ENCODE results near the gene SFN.

Gene SFN

DNA sequence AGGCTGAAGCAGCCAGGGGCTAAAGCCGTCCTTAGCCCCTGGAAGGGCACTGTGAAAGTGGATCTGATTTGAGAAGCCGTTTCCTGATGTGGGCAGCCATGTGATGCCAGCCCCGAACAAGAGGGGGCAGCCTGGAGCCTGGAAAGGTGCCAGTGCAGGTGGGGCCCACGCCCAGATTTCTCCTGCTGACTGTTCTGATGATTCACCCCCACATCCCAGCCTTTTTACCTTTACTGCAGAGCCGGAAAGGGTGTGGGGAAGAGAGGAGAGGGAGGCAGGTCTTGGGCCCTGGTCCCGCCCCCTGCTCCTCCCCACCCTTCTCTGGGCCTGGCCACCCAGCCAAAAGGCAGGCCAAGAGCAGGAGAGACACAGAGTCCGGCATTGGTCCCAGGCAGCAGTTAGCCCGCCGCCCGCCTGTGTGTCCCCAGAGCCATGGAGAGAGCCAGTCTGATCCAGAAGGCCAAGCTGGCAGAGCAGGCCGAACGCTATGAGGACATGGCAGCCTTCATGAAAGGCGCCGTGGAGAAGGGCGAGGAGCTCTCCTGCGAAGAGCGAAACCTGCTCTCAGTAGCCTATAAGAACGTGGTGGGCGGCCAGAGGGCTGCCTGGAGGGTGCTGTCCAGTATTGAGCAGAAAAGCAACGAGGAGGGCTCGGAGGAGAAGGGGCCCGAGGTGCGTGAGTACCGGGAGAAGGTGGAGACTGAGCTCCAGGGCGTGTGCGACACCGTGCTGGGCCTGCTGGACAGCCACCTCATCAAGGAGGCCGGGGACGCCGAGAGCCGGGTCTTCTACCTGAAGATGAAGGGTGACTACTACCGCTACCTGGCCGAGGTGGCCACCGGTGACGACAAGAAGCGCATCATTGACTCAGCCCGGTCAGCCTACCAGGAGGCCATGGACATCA, at the start of gene SFN:
TSS of gene SFN (plus strand) at position 369 of the 904 bp plus-strand sequence. CDS start at position 433, 64 bp downstream.
- Histone ChIP-seq H3K36me3 (ENCODE audit: insufficient read depth, low read length) (no peaks in the 10 kb centered on the region), H3K9me3 (ENCODE audit: low read length) (no peaks in the 10 kb centered on the region), H3K9ac (ENCODE audit: low read length) (no peak within 1 kb of the TSS), H3K27ac (ENCODE audit: low read depth, low read length) (peak within 1 kb of the TSS; percentile 93), H3K4me3 (ENCODE audit: low read depth in 1 of 2, low read length in 2 of 2) (peak within 1 kb of the TSS; percentile 70 to 95), H3K27me3 (ENCODE audit: control insufficient read depth in 1 of 2, insufficient read depth in 2 of 2, low read length in 2 of 2) (no peaks in the 10 kb centered on the region), H3K4me1 (ENCODE audit: insufficient read depth, low read length) (peaks cover 19% of the 10 kb centered on the region)

DNA sequence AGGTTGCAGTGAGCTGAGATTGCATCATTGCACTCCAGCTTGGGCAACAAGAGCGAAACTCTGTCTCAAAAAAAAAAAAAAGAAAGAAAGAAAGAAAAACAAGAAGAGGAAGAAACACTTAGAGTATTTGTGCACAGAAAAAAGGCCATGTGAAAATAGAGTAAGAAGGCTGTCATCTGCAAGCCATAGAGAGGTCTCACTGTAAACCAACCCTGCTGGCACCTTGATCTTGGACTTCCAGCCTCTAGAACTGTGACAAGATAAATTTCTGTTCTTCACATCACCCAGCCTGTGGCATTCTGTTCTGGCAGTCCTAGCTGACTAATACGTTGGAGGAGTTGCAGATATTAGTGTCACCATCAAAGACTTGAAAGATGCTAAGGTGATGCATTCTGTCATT, 48.6 kb upstream of the SFN start:
- Histone ChIP-seq H3K27ac (ENCODE audit: low read depth, low read length) (no peak overlapping the region), H3K9me3 (ENCODE audit: low read length) (no peaks in the 10 kb centered on the region)

DNA sequence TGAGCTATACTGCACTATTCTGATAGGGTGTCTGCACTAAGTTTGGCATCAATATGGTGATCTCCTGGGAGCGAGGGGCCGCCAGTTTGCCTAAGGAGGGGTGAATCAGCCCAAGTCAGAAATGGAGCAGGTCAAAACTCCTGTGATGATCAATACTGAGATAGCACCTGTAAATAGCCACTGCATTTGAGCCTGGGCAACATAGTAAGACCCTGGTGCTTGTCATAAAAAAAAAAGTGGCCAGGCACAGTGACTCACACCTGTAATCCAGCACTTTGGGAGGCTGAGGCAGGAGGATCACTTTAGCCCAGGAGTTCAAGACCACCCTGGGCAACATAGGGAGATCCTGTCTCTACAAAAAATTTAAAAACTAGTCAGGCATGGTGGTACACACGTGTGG, 48.1 kb upstream of the SFN start:
- H3K36me3 ChIP-seq (ENCODE audit: insufficient read depth, low read length), result no peaks in the 10 kb centered on the region
- no peaks in the 10 kb centered on the region for H3K9me3 ChIP-seq (ENCODE audit: low read length)
- H3K27me3 ChIP-seq (ENCODE audit: control insufficient read depth in 1 of 2, insufficient read depth in 2 of 2, low read length in 2 of 2), result no peaks in the 10 kb centered on the region
- H3K4me3 ChIP-seq (ENCODE audit: low read depth in 1 of 2, low read length in 2 of 2), result no peak overlapping the region
- no peak overlapping the region for H3K27ac ChIP-seq (ENCODE audit: low read depth, low read length)
- no peaks in the 10 kb centered on the region for H3K4me1 ChIP-seq (ENCODE audit: insufficient read depth, low read length)
- no peak overlapping the region for H3K9ac ChIP-seq (ENCODE audit: low read length)

More for the DNA sequence above, 48.6 kb upstream of the SFN start:
- Histone ChIP-seq H3K4me1 (ENCODE audit: insufficient read depth, low read length) (no peaks in the 10 kb centered on the region), H3K4me3 (ENCODE audit: low read depth in 1 of 2, low read length in 2 of 2) (no peak overlapping the region), H3K27me3 (ENCODE audit: control insufficient read depth in 1 of 2, insufficient read depth in 2 of 2, low read length in 2 of 2) (no peaks in the 10 kb centered on the region), H3K36me3 (ENCODE audit: insufficient read depth, low read length) (no peaks in the 10 kb centered on the region), H3K9ac (ENCODE audit: low read length) (no peak overlapping the region)

DNA sequence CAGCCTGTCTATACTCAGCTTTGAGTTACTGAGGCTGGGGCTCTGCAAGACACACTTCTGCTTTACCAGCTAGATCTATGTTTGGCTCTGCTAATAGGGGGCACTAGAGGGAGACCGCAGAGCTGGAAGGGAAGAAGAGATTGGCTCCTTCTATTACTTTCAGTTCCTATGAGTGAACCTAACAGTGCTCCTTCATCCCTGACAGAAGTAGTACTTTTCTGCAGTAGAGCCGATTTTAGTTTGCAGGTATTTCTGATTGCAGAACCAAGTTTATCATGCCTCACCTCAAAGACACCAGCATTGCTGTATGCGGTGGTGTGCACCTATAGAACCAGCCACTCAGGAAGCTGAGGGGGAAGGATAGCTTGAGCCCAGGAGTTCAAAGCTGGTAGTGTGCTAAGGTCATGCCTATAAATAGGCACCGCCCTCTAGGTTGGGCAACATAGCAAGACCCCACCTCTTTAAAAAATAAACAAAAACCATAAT, 42.1 kb upstream of the SFN start:
- H3K4me1 ChIP-seq (ENCODE audit: insufficient read depth, low read length), result no peaks in the 10 kb centered on the region
- H3K9me3 ChIP-seq (ENCODE audit: low read length), result no peaks in the 10 kb centered on the region
- H3K4me3 ChIP-seq (ENCODE audit: low read depth in 1 of 2, low read length in 2 of 2), result no peak overlapping the region
- H3K27me3 ChIP-seq (ENCODE audit: control insufficient read depth in 1 of 2, insufficient read depth in 2 of 2, low read length in 2 of 2), result no peaks in the 10 kb centered on the region
- no peak overlapping the region for H3K9ac ChIP-seq (ENCODE audit: low read length)
- H3K36me3 ChIP-seq (ENCODE audit: insufficient read depth, low read length), result no peaks in the 10 kb centered on the region
- H3K27ac ChIP-seq (ENCODE audit: low read depth, low read length), result no peak overlapping the region

DNA sequence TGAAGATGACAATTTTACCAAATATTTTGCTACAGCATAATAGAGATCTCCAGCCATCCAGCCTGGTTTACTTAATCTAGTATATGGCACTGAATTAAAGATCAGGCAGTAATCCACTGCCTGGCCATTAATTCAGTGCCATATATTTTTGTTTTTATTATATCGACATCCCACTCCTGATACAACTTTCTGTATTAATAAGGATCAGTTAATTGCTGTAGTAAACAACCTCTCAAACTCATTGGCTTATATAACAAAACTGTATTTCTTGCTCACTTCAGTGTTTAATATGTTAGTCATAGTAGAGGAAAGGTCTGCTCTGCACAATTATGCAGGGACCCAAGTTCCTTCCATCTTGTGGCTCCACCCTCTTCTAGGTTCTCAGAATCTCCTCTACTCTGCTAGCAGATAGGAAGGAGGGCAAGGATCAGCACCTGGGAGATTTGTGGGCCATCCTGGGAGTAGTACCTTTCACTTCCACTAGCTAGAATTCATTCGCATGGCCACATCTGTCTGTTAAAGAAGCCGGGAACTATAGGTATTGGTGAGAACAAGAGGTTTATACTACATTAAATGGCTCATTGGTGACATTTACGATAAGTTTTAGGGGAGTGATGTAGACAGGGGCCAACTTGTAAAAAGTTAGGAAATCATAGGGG, 40.1 kb upstream of the SFN start:
- H3K36me3 ChIP-seq (ENCODE audit: insufficient read depth, low read length), result no peaks in the 10 kb centered on the region
- no peaks in the 10 kb centered on the region for H3K4me1 ChIP-seq (ENCODE audit: insufficient read depth, low read length)
- no peaks in the 10 kb centered on the region for H3K9me3 ChIP-seq (ENCODE audit: low read length)
- no peak overlapping the region for H3K4me3 ChIP-seq (ENCODE audit: low read depth in 1 of 2, low read length in 2 of 2)
- H3K27ac ChIP-seq (ENCODE audit: low read depth, low read length), result no peak overlapping the region
- H3K9ac ChIP-seq (ENCODE audit: low read length), result no peak overlapping the region
- no peaks in the 10 kb centered on the region for H3K27me3 ChIP-seq (ENCODE audit: control insufficient read depth in 1 of 2, insufficient read depth in 2 of 2, low read length in 2 of 2)

DNA sequence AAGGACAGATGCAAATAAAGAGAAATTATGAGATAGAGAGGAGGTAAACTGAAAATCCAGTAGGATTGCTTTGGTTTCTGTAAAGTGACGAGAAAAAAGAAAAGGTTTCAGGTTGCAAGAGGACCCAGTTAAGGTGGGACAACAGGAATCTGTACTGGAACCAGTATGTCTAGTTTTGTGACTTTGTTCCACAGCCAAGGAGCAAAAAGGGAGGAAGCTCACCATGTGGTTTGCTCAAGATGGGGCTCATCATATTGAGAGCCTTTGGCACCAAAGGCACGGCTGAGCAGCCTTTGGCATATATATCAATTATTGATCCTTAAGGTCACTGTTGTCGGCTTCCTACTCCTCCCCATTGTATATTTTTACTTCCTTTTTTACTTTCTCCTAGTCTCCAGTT, 38.2 kb upstream of the SFN start:
- H3K27me3 ChIP-seq (ENCODE audit: control insufficient read depth in 1 of 2, insufficient read depth in 2 of 2, low read length in 2 of 2), result no peaks in the 10 kb centered on the region
- no peak overlapping the region for H3K9ac ChIP-seq (ENCODE audit: low read length)
- peaks cover 8% of the 10 kb centered on the region for H3K36me3 ChIP-seq (ENCODE audit: insufficient read depth, low read length)
- no peak overlapping the region for H3K4me3 ChIP-seq (ENCODE audit: low read depth in 1 of 2, low read length in 2 of 2)
- no peaks in the 10 kb centered on the region for H3K9me3 ChIP-seq (ENCODE audit: low read length)
- peaks cover 15% of the 10 kb centered on the region for H3K4me1 ChIP-seq (ENCODE audit: insufficient read depth, low read length)
- no peak overlapping the region for H3K27ac ChIP-seq (ENCODE audit: low read depth, low read length)

DNA sequence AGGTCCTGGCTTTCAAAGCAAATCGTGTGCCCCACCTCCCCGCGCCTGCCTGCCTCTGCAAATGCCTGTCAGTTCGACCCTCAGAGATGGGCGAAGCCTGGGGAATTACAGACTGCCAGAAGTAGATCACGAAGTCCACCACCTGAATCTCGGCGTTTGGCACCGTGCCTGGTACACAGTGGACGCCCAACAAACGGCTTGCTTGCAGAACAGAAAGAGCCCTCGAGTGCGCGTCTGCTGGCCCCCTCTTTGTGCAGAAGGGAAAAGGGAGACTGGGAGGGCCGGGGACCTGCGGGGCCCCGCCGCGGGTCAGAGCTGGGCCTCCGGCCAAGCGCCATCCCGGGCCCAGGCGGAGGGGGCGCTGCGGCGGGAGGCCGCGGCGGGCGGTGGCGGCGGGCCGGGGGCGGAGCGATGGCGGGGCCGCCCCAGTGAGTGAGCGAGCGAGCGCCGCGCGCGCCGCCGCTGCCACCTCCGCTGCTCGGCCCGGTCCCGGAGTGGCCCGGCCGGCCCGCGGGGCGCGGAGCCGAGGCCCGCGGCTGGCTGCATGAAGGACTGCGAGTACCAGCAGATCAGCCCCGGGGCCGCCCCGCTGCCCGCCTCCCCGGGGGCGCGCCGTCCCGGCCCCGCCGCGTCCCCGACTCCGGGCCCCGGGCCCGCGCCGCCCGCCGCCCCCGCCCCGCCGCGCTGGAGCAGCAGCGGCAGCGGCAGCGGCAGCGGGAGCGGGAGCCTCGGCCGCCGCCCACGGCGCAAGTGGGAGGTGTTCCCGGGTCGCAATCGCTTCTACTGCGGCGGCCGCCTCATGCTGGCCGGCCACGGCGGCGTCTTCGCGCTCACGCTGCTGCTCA, 36.5 kb upstream of the SFN start, which contains the start of gene ZDHHC18:
TSS of gene ZDHHC18 (plus strand) at position 428 of the 845 bp plus-strand sequence. CDS start at position 545, 117 bp downstream.
- peaks cover 15% of the 10 kb centered on the region for H3K4me1 ChIP-seq (ENCODE audit: insufficient read depth, low read length)
- no peaks in the 10 kb centered on the region for H3K27me3 ChIP-seq (ENCODE audit: control insufficient read depth in 1 of 2, insufficient read depth in 2 of 2, low read length in 2 of 2)
- H3K36me3 ChIP-seq (ENCODE audit: insufficient read depth, low read length), result peaks cover 12% of the 10 kb centered on the region
- H3K9me3 ChIP-seq (ENCODE audit: low read length), result no peaks in the 10 kb centered on the region
- peak within 1 kb of the TSS; percentile 59 for H3K27ac ChIP-seq (ENCODE audit: low read depth, low read length)
- H3K9ac ChIP-seq (ENCODE audit: low read length), result peak within 1 kb of the TSS; percentile 82
- peak within 1 kb of the TSS; percentile 85 to 93 for H3K4me3 ChIP-seq (ENCODE audit: low read depth in 1 of 2, low read length in 2 of 2)

DNA sequence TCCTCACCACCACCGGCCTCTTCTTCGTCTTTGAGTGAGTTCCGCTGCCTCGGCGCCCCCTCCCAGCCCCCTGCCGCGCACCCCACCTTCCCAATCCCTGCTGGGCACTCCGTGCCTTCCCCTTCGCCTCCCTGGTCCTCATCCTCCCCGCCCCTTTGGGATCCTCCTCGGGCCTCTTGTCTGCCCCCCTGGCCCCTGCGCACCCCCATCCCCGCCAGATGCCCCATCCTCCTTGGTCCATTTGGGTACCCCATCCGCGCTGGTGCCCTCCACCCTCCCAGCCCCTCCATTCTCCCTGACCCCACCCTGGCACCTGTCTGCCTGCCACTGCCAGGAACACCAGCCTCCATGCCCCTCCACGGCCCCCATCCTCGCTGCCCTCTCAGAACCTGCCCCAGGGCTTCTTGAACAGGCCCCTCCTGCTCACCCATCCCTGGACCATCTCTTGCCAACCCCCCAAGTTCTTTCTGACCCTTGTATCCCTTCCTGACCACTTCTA, 35.8 kb upstream of the SFN start:
- Histone ChIP-seq H3K9ac (ENCODE audit: low read length) (peak overlapping the region; percentile 33), H3K27ac (ENCODE audit: low read depth, low read length) (peak overlapping the region; percentile 35)

DNA sequence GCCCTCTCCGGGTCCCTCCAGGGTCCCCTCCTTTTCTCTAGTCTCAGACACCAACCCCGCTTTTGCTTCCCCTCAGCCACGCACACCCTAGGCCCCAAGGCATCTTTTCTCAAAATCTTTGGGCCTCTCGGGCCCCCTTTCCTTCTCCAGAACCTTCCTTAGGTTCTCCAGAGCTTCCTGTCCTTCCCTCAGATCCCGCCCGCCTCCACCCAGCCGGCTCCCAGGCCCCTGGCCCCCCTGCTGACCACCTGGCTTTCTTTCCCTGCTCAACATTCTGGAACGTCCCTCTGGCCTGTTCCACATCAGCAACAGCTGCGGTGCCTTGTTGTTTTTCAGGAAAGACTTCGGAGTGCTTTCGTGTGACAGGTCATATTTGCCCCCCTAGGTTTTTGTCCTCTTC, 35.3 kb upstream of the SFN start:
- Histone ChIP-seq H3K27me3 (ENCODE audit: control insufficient read depth in 1 of 2, insufficient read depth in 2 of 2, low read length in 2 of 2) (no peaks in the 10 kb centered on the region), H3K9me3 (ENCODE audit: low read length) (no peaks in the 10 kb centered on the region), H3K36me3 (ENCODE audit: insufficient read depth, low read length) (peaks cover 17% of the 10 kb centered on the region), H3K4me3 (ENCODE audit: low read depth in 1 of 2, low read length in 2 of 2) (peak overlapping the region; percentile 75 to 85), H3K9ac (ENCODE audit: low read length) (peak overlapping the region; percentile 33), H3K4me1 (ENCODE audit: insufficient read depth, low read length) (peaks cover 15% of the 10 kb centered on the region), H3K27ac (ENCODE audit: low read depth, low read length) (peak overlapping the region; percentile 35)

More for the DNA sequence above, 35.8 kb upstream of the SFN start:
- Histone ChIP-seq H3K4me1 (ENCODE audit: insufficient read depth, low read length) (peaks cover 15% of the 10 kb centered on the region), H3K9me3 (ENCODE audit: low read length) (no peaks in the 10 kb centered on the region), H3K27me3 (ENCODE audit: control insufficient read depth in 1 of 2, insufficient read depth in 2 of 2, low read length in 2 of 2) (no peaks in the 10 kb centered on the region), H3K4me3 (ENCODE audit: low read depth in 1 of 2, low read length in 2 of 2) (peak overlapping the region; percentile 75 to 85), H3K36me3 (ENCODE audit: insufficient read depth, low read length) (peaks cover 12% of the 10 kb centered on the region)

DNA sequence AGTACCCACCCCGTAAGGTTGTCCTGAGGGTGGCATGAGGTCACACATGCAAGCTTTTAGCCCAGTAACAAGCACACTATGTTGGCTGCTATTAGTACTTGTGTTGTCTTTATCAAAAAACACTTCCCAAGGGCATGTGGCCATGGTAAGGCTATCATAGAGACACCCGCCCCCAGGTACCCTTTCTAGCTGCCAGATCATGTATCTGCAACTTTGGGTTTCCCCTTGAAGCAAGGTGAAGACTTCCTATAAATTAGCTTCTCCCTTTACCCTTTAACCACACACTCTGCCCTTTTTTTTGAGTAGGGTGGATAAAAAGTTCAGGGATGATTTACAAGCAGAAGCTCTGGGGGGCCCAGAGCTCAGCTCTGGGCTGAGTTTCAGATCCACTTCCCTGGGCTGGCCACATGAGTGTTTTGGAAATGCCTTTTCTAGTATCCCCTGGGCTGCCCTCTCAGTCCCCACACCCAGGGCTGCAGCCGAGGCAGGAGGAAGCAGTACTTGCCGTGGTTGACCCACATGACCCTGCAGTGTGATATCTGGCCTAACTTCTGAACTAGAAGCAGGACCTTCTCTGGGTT, 34.4 kb upstream of the SFN start:
- H3K4me3 ChIP-seq (ENCODE audit: low read depth in 1 of 2, low read length in 2 of 2), result peak overlapping the region in 1 of 2 donors; percentile 18
- H3K9me3 ChIP-seq (ENCODE audit: low read length), result no peaks in the 10 kb centered on the region
- peaks cover 24% of the 10 kb centered on the region for H3K36me3 ChIP-seq (ENCODE audit: insufficient read depth, low read length)
- H3K27me3 ChIP-seq (ENCODE audit: control insufficient read depth in 1 of 2, insufficient read depth in 2 of 2, low read length in 2 of 2), result no peaks in the 10 kb centered on the region
- H3K9ac ChIP-seq (ENCODE audit: low read length), result no peak overlapping the region
- H3K4me1 ChIP-seq (ENCODE audit: insufficient read depth, low read length), result peaks cover 15% of the 10 kb centered on the region
- peak overlapping the region; percentile 44 for H3K27ac ChIP-seq (ENCODE audit: low read depth, low read length)

Measured in muscle layer of colon (tissue), 2 donors.